H9 (cell line): ENCODE results near the gene CCDC178. TPM values are rescaled to one million over a fixed set of nuclear protein-coding genes. Genes with fewer than 3 reads are reported as not detected.

Source experiments
- DNase-seq: peaks from one replicate; pipeline ENCODE4 v3.0.0-alpha.2; 2017
- H2AFZ ChIP-seq: one replicate; pipeline ENCODE4 v1.6.1; 2013; ENCODE audit warnings: mild to moderate bottlenecking, low read length, control low read depth, moderate library complexity
- H2AK5ac ChIP-seq: 2 replicates; pipeline ENCODE4 v1.6.1; 2013; ENCODE audit warnings: low read length, control low read depth, mixed read lengths; ENCODE audit not compliant: insufficient read length
- H2BK120ac ChIP-seq: one replicate; pipeline ENCODE4 v1.6.1; 2013; ENCODE audit warnings: low read depth, mild to moderate bottlenecking, low read length, control low read depth, inconsistent platforms; ENCODE audit not compliant: poor library complexity, severe bottlenecking
- H2BK12ac ChIP-seq: 2 replicates; pipeline ENCODE4 v1.6.1; 2013; ENCODE audit warnings: low read length, control low read depth, mixed read lengths, low read depth; ENCODE audit not compliant: insufficient read length
- H2BK15ac ChIP-seq: 2 replicates; pipeline ENCODE4 v1.6.1; 2013; ENCODE audit warnings: low read depth, low read length, control low read depth
- H2BK20ac ChIP-seq: one replicate; pipeline ENCODE4 v1.6.1; 2013; ENCODE audit warnings: low read depth, mild to moderate bottlenecking, low read length, control low read depth, inconsistent platforms; ENCODE audit not compliant: poor library complexity, severe bottlenecking
- H2BK5ac ChIP-seq: 2 replicates; pipeline ENCODE4 v1.6.1; 2013; ENCODE audit warnings: low read length, control low read depth, mixed read lengths; ENCODE audit not compliant: insufficient read length
- H3K14ac ChIP-seq: 2 replicates; pipeline ENCODE4 v1.6.1; 2013; ENCODE audit warnings: low read length, control low read depth; ENCODE audit not compliant: insufficient read depth
- H3K18ac ChIP-seq: 2 replicates; pipeline ENCODE4 v1.6.1; 2013; ENCODE audit warnings: low read depth, mild to moderate bottlenecking, mixed read lengths, low read length, control low read depth; ENCODE audit not compliant: insufficient read length
- H3K23ac ChIP-seq: 2 replicates; pipeline ENCODE4 v1.6.1; 2013; ENCODE audit warnings: low read length, control low read depth, mixed read lengths, low read depth; ENCODE audit not compliant: insufficient read length
- H3K23me2 ChIP-seq: 2 replicates; pipeline ENCODE4 v1.6.1; 2013; ENCODE audit warnings: low read depth, mild to moderate bottlenecking, mixed read lengths, low read length, control low read depth; ENCODE audit not compliant: insufficient read length, poor library complexity, severe bottlenecking
- H3K27ac ChIP-seq: 2 replicates; pipeline ENCODE4 v1.5.1; 2013; ENCODE audit warnings: low read length, control low read depth, mixed read lengths, low read depth; ENCODE audit not compliant: insufficient read length
- H3K27me3 ChIP-seq: 2 replicates; pipeline ENCODE4 v1.6.1; 2013; ENCODE audit warnings: low read length, control low read depth, inconsistent platforms; ENCODE audit not compliant: insufficient read depth
- H3K4ac ChIP-seq: 2 replicates; pipeline ENCODE4 v1.6.1; 2013; ENCODE audit warnings: low read depth, mild to moderate bottlenecking, control low read depth, inconsistent platforms, low read length, moderate library complexity
- H3K4me1 ChIP-seq: 2 replicates; pipeline ENCODE4 v1.6.1; 2013; ENCODE audit warnings: low read length, control low read depth, inconsistent platforms; ENCODE audit not compliant: insufficient read depth
- H3K4me2 ChIP-seq: 2 replicates; pipeline ENCODE4 v1.6.1; 2013; ENCODE audit warnings: low read length, control low read depth, mixed read lengths; ENCODE audit not compliant: insufficient read length, insufficient read depth
- H3K56ac ChIP-seq: 2 replicates; pipeline ENCODE4 v1.6.1; 2013; ENCODE audit warnings: low read depth, mild to moderate bottlenecking, mixed read lengths, low read length, control low read depth; ENCODE audit not compliant: insufficient read length
- H3K79me1 ChIP-seq: 2 replicates; pipeline ENCODE4 v1.6.1; 2013; ENCODE audit warnings: low read depth, mild to moderate bottlenecking, moderate library complexity, low read length, control low read depth, inconsistent platforms; ENCODE audit not compliant: insufficient read depth, poor library complexity, severe bottlenecking
- H3K79me2 ChIP-seq: 2 replicates; pipeline ENCODE4 v1.6.1; 2013; ENCODE audit warnings: low read length, control low read depth, inconsistent platforms; ENCODE audit not compliant: insufficient read depth
- H3K9ac ChIP-seq: 2 replicates; pipeline ENCODE4 v1.6.1; 2013; ENCODE audit warnings: low read length, control low read depth, mixed read lengths; ENCODE audit not compliant: insufficient read length; ENCODE audit errors: extremely low read depth
- H3K9me3 ChIP-seq: one replicate; pipeline ENCODE4 v1.6.1; 2013; ENCODE audit warnings: low read depth, low read length, inconsistent platforms; ENCODE audit not compliant: control insufficient read depth
- H3T11ph ChIP-seq: one replicate; pipeline ENCODE4 v1.6.1; 2013; ENCODE audit warnings: mild to moderate bottlenecking, low read length, control low read depth, inconsistent platforms
- H4K20me1 ChIP-seq: one replicate; pipeline ENCODE4 v1.6.1; 2013; ENCODE audit not compliant: control insufficient read depth, insufficient read length, insufficient read depth
- H4K5ac ChIP-seq: 2 replicates; pipeline ENCODE4 v1.6.1; 2013; ENCODE audit warnings: low read depth, mild to moderate bottlenecking, mixed read lengths, low read length, control low read depth; ENCODE audit not compliant: insufficient read length
- H4K8ac ChIP-seq: replicated peaks from 2 replicates; pipeline ENCODE4 v1.6.1; 2013; ENCODE audit warnings: low read length, control low read depth, mixed read lengths, low read depth; ENCODE audit not compliant: insufficient read length
- H4K91ac ChIP-seq: 2 replicates; pipeline ENCODE4 v1.6.1; 2013; ENCODE audit warnings: low read depth, mild to moderate bottlenecking, moderate library complexity, mixed read lengths, low read length, control low read depth; ENCODE audit not compliant: insufficient read length
- H3K27ac Mint-ChIP-seq, 3 experiments: 2 replicates in 2 of 3; 3 replicates in 1 of 3; pipeline ENCODE4 v1.8.0; 2020 to 2021; ENCODE audit warnings: mixed read lengths in 3 of 3, mild to moderate bottlenecking in 1 of 3, moderate library complexity in 1 of 3
- H3K27me3 Mint-ChIP-seq: 2 replicates; pipeline ENCODE4 v1.8.0; 2021; ENCODE audit warnings: low read depth, mild to moderate bottlenecking, moderate library complexity, mixed read lengths
- H3K36me3 Mint-ChIP-seq, 3 experiments: 2 replicates in 2 of 3; 3 replicates in 1 of 3; pipeline ENCODE4 v1.8.0; 2020 to 2021; ENCODE audit warnings: low read depth in 3 of 3, mixed read lengths in 3 of 3; ENCODE audit not compliant: insufficient read depth in 1 of 3
- H3K4me1 Mint-ChIP-seq, 2 experiments: 2 replicates each; pipeline ENCODE4 v1.8.0; 2020; ENCODE audit warnings: mixed read lengths in 2 of 2
- H3K4me3 Mint-ChIP-seq, 2 experiments: 2 replicates in 1 of 2; 3 replicates in 1 of 2; pipeline ENCODE4 v1.8.0; 2020 to 2021; ENCODE audit warnings: mild to moderate bottlenecking in 2 of 2, mixed read lengths in 2 of 2, moderate library complexity in 1 of 2
- H3K9me3 Mint-ChIP-seq, 2 experiments: 2 replicates in 1 of 2; 3 replicates in 1 of 2; pipeline ENCODE4 v1.8.0; 2020; ENCODE audit warnings: mild to moderate bottlenecking in 2 of 2, mixed read lengths in 2 of 2, moderate library complexity in 1 of 2
- CTCF ChIP-seq: fragments of 200-600 bp; sonication (generic); conservative IDR thresholded peaks from 3 replicates; pipeline ENCODE4 v1.8.0; 2021; ENCODE audit warnings: antibody characterized with exemption, mild to moderate bottlenecking
- WGBS: extraction: QIAGEN DNeasy Blood & Tissue Kit; methylation state at CpG from one replicate; pipeline ENCODE4 v1.1.7; 2013; ENCODE audit warnings: missing lambda C conversion rate, low lambda C conversion rate, mixed read lengths; ENCODE audit not compliant: insufficient read length; ENCODE audit errors: extremely low coverage; 5-methylcytosine and 5-hydroxymethylcytosine counted together
- total RNA-seq: library from RNA; stranded (reverse); gene quantifications from 2 replicates; pipeline ENCODE4 v1.2.1, GENCODE V29; 2021

CCDC178 gene
- total RNA-seq, 1 experiment from 2014 or later = not detected

GRCh38 chr18:33470216-33470615 lies 29.7 kb upstream of the CCDC178 start:
- Histone ChIP-seq H2AFZ (no peak overlapping the region), H2BK15ac (no peak overlapping the region), H3K9ac (no peak overlapping the region), H3K18ac (no peak overlapping the region), H4K91ac (no peak overlapping the region), H3K9me3 (no peaks in the 10 kb centered on the region), H3T11ph (no peak overlapping the region), H3K79me1 (no peaks in the 10 kb centered on the region), H3K79me2 (no peaks in the 10 kb centered on the region), H3K23me2 (no peaks in the 10 kb centered on the region), H2BK120ac (no peak overlapping the region), H4K8ac (no peak overlapping the region), H3K4ac (no peak overlapping the region), H2BK20ac (no peak overlapping the region), H3K14ac (no peak overlapping the region), H4K20me1 (no peaks in the 10 kb centered on the region), H3K56ac (no peak overlapping the region), H3K27me3 (no peaks in the 10 kb centered on the region), H2BK5ac (no peak overlapping the region), H3K23ac (no peak overlapping the region), H3K27ac (no peak overlapping the region), H2AK5ac (no peak overlapping the region), H3K4me1 (peaks cover 3% of the 10 kb centered on the region; the same call in 1 of the 2 replicates), H4K5ac (no peak overlapping the region), H2BK12ac (no peak overlapping the region), H3K4me2 (no peak overlapping the region)
- Mint-ChIP-seq H3K4me1 (peaks cover 2 to 12% of the 10 kb centered on the region in 2 experiments; a peak in 3 of 4 replicates), H3K9me3 (no peaks in the 10 kb centered on the region), H3K27ac (no peak overlapping the region; a peak in 1 of 7 replicates), H3K36me3 (no peaks in the 10 kb centered on the region), H3K4me3 (no peak overlapping the region), H3K27me3 (no peaks in the 10 kb centered on the region)
- no peak for TF ChIP-seq CTCF
- no CpG with 5 or more reads among the region's 2 CpGs for WGBS
- DNase-seq = no peak
